DOHH2 (cell line): ENCODE measurements around the gene COQ4.
A peak's percentile ranks its signal among the peaks of the same experiment; 100 is the strongest.
"Not testable (repeated sequence)": the region's sequence is repeated elsewhere in the genome, so short reads cannot be mapped to it uniquely, and the experiment has no call there.

Experiments
- H3F3A ChIP-seq: fragments of 200-600 bp; sonication (generic), shearing (Covaris generic); 2 replicates; pipeline ENCODE4 v1.6.0; 2016; ENCODE audit warnings: antibody characterized with exemption, mild to moderate bottlenecking; ENCODE audit not compliant: control insufficient read depth, insufficient read depth
- H3K27ac ChIP-seq: fragments of 200-600 bp; sonication (generic); 2 replicates; pipeline ENCODE4 v1.5.1; 2014; ENCODE audit warnings: low read depth, mild to moderate bottlenecking, low read length, moderate library complexity
- H3K27me3 ChIP-seq: fragments of 200-600 bp; sonication (generic); 2 replicates; pipeline ENCODE4 v1.6.1; 2014; ENCODE audit warnings: mild to moderate bottlenecking, low read length, mixed read lengths; ENCODE audit not compliant: control insufficient read depth
- H3K36me3 ChIP-seq: fragments of 200-600 bp; sonication (generic); 2 replicates; pipeline ENCODE4 v1.6.1; 2014; ENCODE audit warnings: mild to moderate bottlenecking, low read length, moderate library complexity, mixed read lengths; ENCODE audit not compliant: control insufficient read depth
- H3K4me1 ChIP-seq: fragments of 200-600 bp; sonication (generic); 2 replicates; pipeline ENCODE4 v1.6.1; 2014; ENCODE audit warnings: mild to moderate bottlenecking, low read length, mixed read lengths; ENCODE audit not compliant: control insufficient read depth
- H3K4me2 ChIP-seq: fragments of 200-600 bp; sonication (generic); 2 replicates; pipeline ENCODE4 v1.6.0; 2014; ENCODE audit warnings: mild to moderate bottlenecking, low read length, moderate library complexity
- H3K4me3 ChIP-seq: fragments of 200-600 bp; sonication (generic); 2 replicates; pipeline ENCODE4 v1.5.1; 2014; ENCODE audit warnings: mild to moderate bottlenecking, low read length, mixed read lengths
- H3K79me2 ChIP-seq: fragments of 200-600 bp; sonication (generic); 2 replicates; pipeline ENCODE4 v1.6.1; 2014; ENCODE audit warnings: mild to moderate bottlenecking, low read length, mixed read lengths; ENCODE audit not compliant: control insufficient read depth
- H3K9me2 ChIP-seq: fragments of 200-600 bp; sonication (generic); replicated peaks from 2 replicates; pipeline ENCODE4 v1.6.1; 2014; ENCODE audit warnings: mild to moderate bottlenecking, low read length, mixed read lengths; ENCODE audit not compliant: control insufficient read depth
- H3K9me3 ChIP-seq: fragments of 200-600 bp; sonication (generic); 2 replicates; pipeline ENCODE4 v1.6.1; 2014; ENCODE audit warnings: antibody characterized with exemption, low read length, mixed read lengths; ENCODE audit not compliant: control insufficient read depth, insufficient read depth
- H4K20me1 ChIP-seq: fragments of 200-600 bp; sonication (generic); 2 replicates; pipeline ENCODE4 v1.6.0; 2014; ENCODE audit warnings: low read depth, mild to moderate bottlenecking, antibody characterized with exemption, low read length, moderate library complexity; ENCODE audit not compliant: control insufficient read depth, insufficient read depth
- EZH2phosphoT487 ChIP-seq: fragments of 200-600 bp; sonication (generic); IDR thresholded peaks from 2 replicates; pipeline ENCODE4 v1.6.1; 2017; ENCODE audit warnings: borderline replicate concordance, mild to moderate bottlenecking, antibody characterized with exemption, low read length, moderate library complexity, mixed read lengths
- TF ChIP-seq, protein P1 (sequence below): fragments of 200-600 bp; sonication (generic); IDR thresholded peaks from one replicate; pipeline ENCODE4 v1.5.1; 2014; ENCODE audit warnings: antibody characterized with exemption, mild to moderate bottlenecking, low read depth, low read length; ENCODE audit not compliant: poor library complexity, severe bottlenecking

The COQ4 gene

DNA sequence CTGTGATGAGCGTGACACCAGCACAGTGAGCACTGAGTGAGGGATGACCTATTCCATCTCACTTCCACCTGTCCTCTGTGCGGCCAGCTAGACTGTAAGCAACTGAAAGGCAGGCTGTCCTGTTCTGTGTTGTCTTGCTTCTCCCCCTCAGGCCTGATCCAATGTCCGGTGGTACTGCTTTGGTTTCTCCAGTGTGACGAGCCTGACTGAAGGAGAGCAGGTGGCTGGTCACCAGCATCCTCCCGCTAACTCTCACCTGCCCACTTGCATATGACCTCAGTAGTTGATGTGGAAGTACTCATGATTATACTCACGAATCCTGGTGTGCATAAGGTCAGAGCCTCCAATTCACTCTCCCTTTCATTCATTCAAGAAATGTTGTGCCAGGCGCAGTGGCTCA lies 15.3 kb downstream of the COQ4 start:
- H3K9me2 ChIP-seq: no peaks in the 10 kb centered on the region
- H3K9me3 ChIP-seq: no peaks in the 10 kb centered on the region
- TF ChIP-seq EZH2phosphoT487: no peak
- H3K79me2 ChIP-seq: peaks cover 8% of the 10 kb centered on the region
- H3K27me3 ChIP-seq: no peaks in the 10 kb centered on the region
- H3F3A ChIP-seq: peaks cover 5% of the 10 kb centered on the region; the same call in 1 of the 2 replicates
- H4K20me1 ChIP-seq: no peaks in the 10 kb centered on the region
- no peak overlapping the region for H3K4me3 ChIP-seq
- no peak overlapping the region for H3K4me2 ChIP-seq
- H3K4me1 ChIP-seq: peaks cover 13% of the 10 kb centered on the region
- H3K36me3 ChIP-seq: peaks cover 11% of the 10 kb centered on the region
- H3K27ac ChIP-seq: no peak overlapping the region

DNA sequence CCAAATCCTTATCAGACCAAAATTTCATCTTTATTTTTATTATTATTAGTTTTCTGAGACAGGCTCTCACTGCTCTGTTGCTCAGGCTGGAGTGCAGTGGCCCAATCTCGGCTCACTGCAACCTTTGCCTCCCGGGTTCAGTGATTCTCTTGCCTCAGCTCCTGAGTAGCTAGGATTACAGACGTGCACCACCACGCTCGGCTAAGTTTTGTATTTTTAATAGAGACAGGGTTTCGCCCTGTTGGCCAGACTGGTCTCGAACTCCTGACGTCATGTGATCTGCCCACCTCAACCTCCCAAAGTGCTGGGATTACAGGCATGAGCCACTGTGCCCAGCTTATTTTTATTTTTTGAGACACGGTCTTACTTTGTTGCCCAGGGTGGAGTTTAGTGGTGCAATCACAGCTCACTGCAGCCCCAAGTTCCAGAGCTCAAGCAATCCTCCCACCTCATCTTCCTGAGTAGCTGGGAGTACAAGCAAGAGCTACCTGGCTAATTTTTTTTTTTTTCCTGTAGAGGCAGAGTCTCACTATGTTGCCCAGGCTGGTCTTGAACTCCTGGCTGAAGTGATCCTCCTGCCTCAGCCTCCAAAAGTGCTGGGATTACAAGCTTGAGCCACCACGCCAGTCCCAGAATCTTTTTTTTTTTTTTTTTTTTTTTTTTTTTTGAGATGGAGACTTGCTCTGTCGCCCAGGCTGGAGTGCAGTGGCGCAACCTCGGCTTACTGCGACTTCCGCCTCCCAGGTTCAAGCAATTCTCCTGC lies 16.4 kb downstream of the COQ4 start:
- H3K4me2 ChIP-seq: not testable (repeated sequence)

DNA sequence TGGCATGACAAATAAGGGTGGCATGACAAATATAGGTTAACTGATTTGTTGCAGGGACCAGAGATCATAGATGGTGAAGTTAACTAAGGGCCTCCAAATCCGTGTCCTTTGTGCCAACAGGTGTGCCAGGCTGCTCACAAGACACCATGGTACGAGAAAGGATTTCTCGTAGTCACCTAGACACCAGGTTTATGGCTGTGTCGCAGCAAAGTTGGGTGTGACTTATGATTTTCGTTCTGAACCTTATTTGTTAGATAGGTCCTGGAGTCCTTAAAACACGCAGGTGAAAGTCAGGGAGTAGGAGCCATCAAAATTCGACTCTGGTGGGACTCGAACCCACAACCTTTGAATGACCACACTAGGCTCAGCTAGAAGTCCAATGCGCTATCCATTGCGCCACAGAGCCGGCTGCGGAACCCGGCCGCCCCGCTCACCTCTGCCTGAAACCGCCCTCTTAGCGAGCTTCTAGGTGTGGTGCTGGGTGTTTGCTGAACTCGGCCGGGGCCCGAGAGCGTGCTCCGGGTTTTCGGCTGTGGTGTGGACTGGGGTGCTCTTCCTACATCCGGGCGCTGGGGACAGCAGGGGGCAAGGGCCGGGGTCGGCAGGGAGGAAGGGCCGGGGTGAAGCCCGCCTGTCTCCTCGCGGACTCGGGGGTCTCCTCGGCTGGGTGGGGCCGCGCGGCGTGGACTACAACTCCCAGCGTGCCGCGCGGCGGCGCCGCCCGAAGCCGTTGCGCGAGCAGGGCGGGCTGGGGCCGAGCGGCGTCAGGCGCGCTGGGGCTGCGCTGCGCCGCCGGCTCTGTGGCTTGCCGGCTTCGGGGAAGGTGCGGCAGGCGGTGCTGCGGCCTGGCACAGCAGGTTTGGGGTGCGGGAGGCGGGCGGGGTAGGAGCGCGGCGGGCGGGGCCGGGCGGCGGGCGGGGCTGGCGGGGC lies 17.4 kb downstream of the COQ4 start, which contains the start of gene SLC27A4:
SLC27A4 (plus strand) TSS at position 767 of the 930 bp plus-strand sequence. CDS start 2,606 bp downstream, outside the sequence.
- Histone ChIP-seq H3F3A (peaks cover 5% of the 10 kb centered on the region; the same call in 1 of the 2 replicates), H3K79me2 (peaks cover 8% of the 10 kb centered on the region), H3K4me2 (peak within 1 kb of the TSS; percentile 92), H3K4me1 (peaks cover 13% of the 10 kb centered on the region), H3K4me3 (peak within 1 kb of the TSS; percentile 87), H3K9me3 (no peaks in the 10 kb centered on the region), H4K20me1 (no peaks in the 10 kb centered on the region), H3K36me3 (peaks cover 24% of the 10 kb centered on the region), H3K27me3 (no peaks in the 10 kb centered on the region), H3K27ac (peak within 1 kb of the TSS; percentile 3; the same call in 1 of the 2 replicates), H3K9me2 (no peaks in the 10 kb centered on the region)
- TF ChIP-seq, protein P1, sequence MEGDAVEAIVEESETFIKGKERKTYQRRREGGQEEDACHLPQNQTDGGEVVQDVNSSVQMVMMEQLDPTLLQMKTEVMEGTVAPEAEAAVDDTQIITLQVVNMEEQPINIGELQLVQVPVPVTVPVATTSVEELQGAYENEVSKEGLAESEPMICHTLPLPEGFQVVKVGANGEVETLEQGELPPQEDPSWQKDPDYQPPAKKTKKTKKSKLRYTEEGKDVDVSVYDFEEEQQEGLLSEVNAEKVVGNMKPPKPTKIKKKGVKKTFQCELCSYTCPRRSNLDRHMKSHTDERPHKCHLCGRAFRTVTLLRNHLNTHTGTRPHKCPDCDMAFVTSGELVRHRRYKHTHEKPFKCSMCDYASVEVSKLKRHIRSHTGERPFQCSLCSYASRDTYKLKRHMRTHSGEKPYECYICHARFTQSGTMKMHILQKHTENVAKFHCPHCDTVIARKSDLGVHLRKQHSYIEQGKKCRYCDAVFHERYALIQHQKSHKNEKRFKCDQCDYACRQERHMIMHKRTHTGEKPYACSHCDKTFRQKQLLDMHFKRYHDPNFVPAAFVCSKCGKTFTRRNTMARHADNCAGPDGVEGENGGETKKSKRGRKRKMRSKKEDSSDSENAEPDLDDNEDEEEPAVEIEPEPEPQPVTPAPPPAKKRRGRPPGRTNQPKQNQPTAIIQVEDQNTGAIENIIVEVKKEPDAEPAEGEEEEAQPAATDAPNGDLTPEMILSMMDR: no peak
- TF ChIP-seq EZH2phosphoT487: no peak

More for the DNA sequence above, 16.4 kb downstream of the COQ4 start:
- not testable (repeated sequence) for H3K79me2 ChIP-seq, H3K9me2 ChIP-seq, H3K27me3 ChIP-seq, H3K4me3 ChIP-seq, H3K9me3 ChIP-seq, H3F3A ChIP-seq, H3K27ac ChIP-seq, H4K20me1 ChIP-seq
- Histone ChIP-seq H3K4me1 (peaks cover 13% of the 10 kb centered on the region), H3K36me3 (peaks cover 14% of the 10 kb centered on the region)

DNA sequence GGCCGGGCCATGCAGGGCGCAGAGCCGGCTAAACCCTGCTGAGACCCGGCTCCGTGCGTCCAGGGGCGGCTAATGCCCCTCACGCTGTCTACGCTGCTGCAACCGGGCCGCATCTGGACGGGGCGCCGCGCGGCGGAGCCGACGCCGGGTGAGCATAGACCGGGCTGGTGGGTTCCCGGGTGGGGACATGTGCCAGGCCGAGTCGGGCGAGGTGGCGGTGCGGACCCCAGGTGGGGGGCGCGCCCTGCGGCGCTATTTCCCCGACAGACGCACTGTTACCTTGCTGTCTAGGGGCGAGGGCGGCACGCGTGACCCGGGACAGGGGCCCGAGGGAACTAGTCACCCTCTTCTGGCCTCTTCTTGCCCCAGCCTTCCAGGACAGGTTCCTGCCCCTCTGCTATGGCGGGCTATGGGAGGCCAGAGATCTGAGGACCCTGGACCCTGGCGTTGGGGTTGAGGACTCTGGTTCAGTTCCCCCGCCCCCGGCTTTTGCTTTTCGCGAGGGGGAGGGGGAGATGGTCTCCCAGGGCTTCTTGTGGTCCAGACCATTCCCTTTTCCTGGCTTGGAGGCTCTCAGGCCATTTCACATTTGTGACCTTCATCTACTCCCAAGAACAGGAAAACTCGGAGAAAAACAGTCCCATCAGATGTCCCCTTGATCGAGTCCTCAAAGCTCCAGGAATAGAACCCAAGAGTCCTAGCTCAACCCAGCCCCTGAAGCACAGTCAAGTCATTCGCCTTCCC lies 18.2 kb downstream of the COQ4 start:
- Histone ChIP-seq H3K4me3 (peak overlapping the region; percentile 87), H4K20me1 (no peaks in the 10 kb centered on the region), H3K9me2 (no peaks in the 10 kb centered on the region), H3K27ac (peak overlapping the region; percentile 3; the same call in 1 of the 2 replicates), H3K79me2 (peaks cover 8% of the 10 kb centered on the region), H3K4me2 (peak overlapping the region; percentile 92), H3F3A (peaks cover 5% of the 10 kb centered on the region; the same call in 1 of the 2 replicates), H3K9me3 (no peaks in the 10 kb centered on the region), H3K4me1 (peaks cover 13% of the 10 kb centered on the region), H3K36me3 (peaks cover 32% of the 10 kb centered on the region), H3K27me3 (no peaks in the 10 kb centered on the region)
- no peak for TF ChIP-seq EZH2phosphoT487
- TF ChIP-seq, protein P1: no peak
